Measurements from ENCODE around the gene USP36.

DNA sequence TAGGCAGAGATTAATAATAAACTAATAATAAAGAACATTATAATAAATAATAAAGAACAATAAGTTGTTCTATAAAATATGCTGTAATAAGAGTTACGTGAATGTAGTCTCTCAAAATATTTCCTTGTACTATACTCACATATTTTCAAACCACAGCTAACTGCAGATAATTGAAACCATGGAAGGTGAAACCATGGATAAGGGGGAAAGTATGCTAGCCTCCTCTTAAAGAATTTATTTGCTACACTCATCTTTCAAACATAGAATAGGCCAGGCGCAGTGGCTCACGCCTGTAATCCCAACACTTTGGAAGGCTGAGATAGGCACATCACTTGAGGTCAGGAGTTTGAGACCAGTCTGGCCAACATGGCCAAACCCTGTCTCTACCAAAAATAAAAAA, 77.1 kb downstream of the USP36 start:
- TF ChIP-seq, protein P1, sequence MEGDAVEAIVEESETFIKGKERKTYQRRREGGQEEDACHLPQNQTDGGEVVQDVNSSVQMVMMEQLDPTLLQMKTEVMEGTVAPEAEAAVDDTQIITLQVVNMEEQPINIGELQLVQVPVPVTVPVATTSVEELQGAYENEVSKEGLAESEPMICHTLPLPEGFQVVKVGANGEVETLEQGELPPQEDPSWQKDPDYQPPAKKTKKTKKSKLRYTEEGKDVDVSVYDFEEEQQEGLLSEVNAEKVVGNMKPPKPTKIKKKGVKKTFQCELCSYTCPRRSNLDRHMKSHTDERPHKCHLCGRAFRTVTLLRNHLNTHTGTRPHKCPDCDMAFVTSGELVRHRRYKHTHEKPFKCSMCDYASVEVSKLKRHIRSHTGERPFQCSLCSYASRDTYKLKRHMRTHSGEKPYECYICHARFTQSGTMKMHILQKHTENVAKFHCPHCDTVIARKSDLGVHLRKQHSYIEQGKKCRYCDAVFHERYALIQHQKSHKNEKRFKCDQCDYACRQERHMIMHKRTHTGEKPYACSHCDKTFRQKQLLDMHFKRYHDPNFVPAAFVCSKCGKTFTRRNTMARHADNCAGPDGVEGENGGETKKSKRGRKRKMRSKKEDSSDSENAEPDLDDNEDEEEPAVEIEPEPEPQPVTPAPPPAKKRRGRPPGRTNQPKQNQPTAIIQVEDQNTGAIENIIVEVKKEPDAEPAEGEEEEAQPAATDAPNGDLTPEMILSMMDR (IDR thresholded peaks at IDR 0.05): no peak
- TF ChIP-seq SIN3A (IDR thresholded peaks at IDR 0.05; ENCODE audit: borderline replicate concordance, insufficient read depth, low read depth, low read length): no peak
- TF ChIP-seq, protein P2, sequence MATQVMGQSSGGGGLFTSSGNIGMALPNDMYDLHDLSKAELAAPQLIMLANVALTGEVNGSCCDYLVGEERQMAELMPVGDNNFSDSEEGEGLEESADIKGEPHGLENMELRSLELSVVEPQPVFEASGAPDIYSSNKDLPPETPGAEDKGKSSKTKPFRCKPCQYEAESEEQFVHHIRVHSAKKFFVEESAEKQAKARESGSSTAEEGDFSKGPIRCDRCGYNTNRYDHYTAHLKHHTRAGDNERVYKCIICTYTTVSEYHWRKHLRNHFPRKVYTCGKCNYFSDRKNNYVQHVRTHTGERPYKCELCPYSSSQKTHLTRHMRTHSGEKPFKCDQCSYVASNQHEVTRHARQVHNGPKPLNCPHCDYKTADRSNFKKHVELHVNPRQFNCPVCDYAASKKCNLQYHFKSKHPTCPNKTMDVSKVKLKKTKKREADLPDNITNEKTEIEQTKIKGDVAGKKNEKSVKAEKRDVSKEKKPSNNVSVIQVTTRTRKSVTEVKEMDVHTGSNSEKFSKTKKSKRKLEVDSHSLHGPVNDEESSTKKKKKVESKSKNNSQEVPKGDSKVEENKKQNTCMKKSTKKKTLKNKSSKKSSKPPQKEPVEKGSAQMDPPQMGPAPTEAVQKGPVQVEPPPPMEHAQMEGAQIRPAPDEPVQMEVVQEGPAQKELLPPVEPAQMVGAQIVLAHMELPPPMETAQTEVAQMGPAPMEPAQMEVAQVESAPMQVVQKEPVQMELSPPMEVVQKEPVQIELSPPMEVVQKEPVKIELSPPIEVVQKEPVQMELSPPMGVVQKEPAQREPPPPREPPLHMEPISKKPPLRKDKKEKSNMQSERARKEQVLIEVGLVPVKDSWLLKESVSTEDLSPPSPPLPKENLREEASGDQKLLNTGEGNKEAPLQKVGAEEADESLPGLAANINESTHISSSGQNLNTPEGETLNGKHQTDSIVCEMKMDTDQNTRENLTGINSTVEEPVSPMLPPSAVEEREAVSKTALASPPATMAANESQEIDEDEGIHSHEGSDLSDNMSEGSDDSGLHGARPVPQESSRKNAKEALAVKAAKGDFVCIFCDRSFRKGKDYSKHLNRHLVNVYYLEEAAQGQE (IDR thresholded peaks at IDR 0.05; ENCODE audit: insufficient read depth in 1 of 2, low read depth in 2 of 2, low read length in 1 of 2): no peak
